Measurements from ENCODE around the gene BEST1.

Gene BEST1

GRCh38 chr11:62012451-62012831 lies 62.3 kb downstream of the BEST1 start:
- Mint-ChIP-seq H3K9me3 (no peaks in the 10 kb centered on the region), H3K27me3 (peaks cover 4 to 5% of the 10 kb centered on the region in 2 donors), H3K4me1 (no peaks in the 10 kb centered on the region), H3K27ac (no peak overlapping the region), H3K4me3 (no peak overlapping the region), H3K36me3 (no peaks in the 10 kb centered on the region)
- DNase-seq: no peak
- no peak for ATAC-seq (replicated peaks)

- Mint-ChIP-seq H3K27me3 (peaks cover 4 to 5% of the 10 kb centered on the region in 2 donors), H3K4me3 (no peak overlapping the region), H3K27ac (no peak overlapping the region), H3K9me3 (no peaks in the 10 kb centered on the region), H3K36me3 (no peaks in the 10 kb centered on the region), H3K4me1 (no peaks in the 10 kb centered on the region)
- no peak for DNase-seq
- no peak for ATAC-seq (replicated peaks)
Observed at GRCh38 chr11:62012832-62013461, 62.8 kb downstream of the BEST1 start.
